WTC11 (cell line): ENCODE measurements around the gene RFX4. TPM values are rescaled to one million over a fixed set of nuclear protein-coding genes. Genes with fewer than 3 reads are reported as not detected.
"Not testable (repeated sequence)": the region's sequence is repeated elsewhere in the genome, so short reads cannot be mapped to it uniquely, and the experiment has no call there.

ENCODE experiments used
- ATAC-seq: fragments of 200-7000 bp; cut with Tn5 transposase; 2 replicates; pipeline ENCODE4 v1.10.0; 2021; ENCODE audit warnings: mild to moderate bottlenecking, moderate library complexity
- CTCF ChIA-PET: fragments of 300-600 bp; sonication (Branson Sonifier 250); formaldehyde crosslinking; loops from one replicate; lab custom pipeline; 2021; ENCODE audit warnings: antibody characterized with exemption; lab: Charles Lee
- POLR2A ChIA-PET: fragments of 350-600 bp; sonication (Branson Sonifier 250); formaldehyde crosslinking; loops from one replicate; lab custom pipeline; 2021; ENCODE audit warnings: antibody characterized with exemption; lab: Charles Lee
- DNase-seq: peaks from one replicate; pipeline ENCODE4 v3.0.0; 2021; ENCODE audit warnings: low spot score
- H3K27ac Mint-ChIP-seq: 2 replicates; pipeline ENCODE4 v1.8.0; 2021; ENCODE audit warnings: mixed read lengths
- H3K27me3 Mint-ChIP-seq: 2 replicates; pipeline ENCODE4 v1.8.0; 2021; ENCODE audit warnings: low read depth, mild to moderate bottlenecking, moderate library complexity, mixed read lengths
- H3K36me3 Mint-ChIP-seq: 2 replicates; pipeline ENCODE4 v1.8.0; 2021; ENCODE audit warnings: mixed read lengths
- H3K4me1 Mint-ChIP-seq: 2 replicates; pipeline ENCODE4 v1.8.0; 2022; ENCODE audit warnings: mixed read lengths
- H3K4me3 Mint-ChIP-seq: 2 replicates; pipeline ENCODE4 v1.8.0; 2021; ENCODE audit warnings: mild to moderate bottlenecking, moderate library complexity, mixed read lengths
- H3K9me3 Mint-ChIP-seq: 2 replicates; pipeline ENCODE4 v1.8.0; 2021; ENCODE audit warnings: mixed read lengths
- ATF6 ChIP-seq: sonication (generic); formaldehyde crosslinking; IDR thresholded peaks from 2 replicates; pipeline ENCODE4 v1.8.1; 2023; ENCODE audit warnings: mild to moderate bottlenecking, missing genetic modification reagents
- CBFB ChIP-seq: sonication (generic); formaldehyde crosslinking; IDR thresholded peaks from 2 replicates; pipeline ENCODE4 v1.8.1; 2022; ENCODE audit warnings: mild to moderate bottlenecking, low read depth, missing genetic modification reagents
- CREM ChIP-seq: sonication (generic); formaldehyde crosslinking; IDR thresholded peaks from 2 replicates; pipeline ENCODE4 v1.8.1; 2022; ENCODE audit warnings: mild to moderate bottlenecking, missing genetic modification reagents, moderate library complexity
- ETV6 ChIP-seq: sonication (generic); formaldehyde crosslinking; IDR thresholded peaks from 2 replicates; pipeline ENCODE4 v1.8.1; 2022; ENCODE audit warnings: mild to moderate bottlenecking, missing genetic modification reagents
- FOXJ3 ChIP-seq: sonication (generic); formaldehyde crosslinking; IDR thresholded peaks from 2 replicates; pipeline ENCODE4 v1.9.0; 2021; ENCODE audit warnings: missing genetic modification reagents, mild to moderate bottlenecking, borderline replicate concordance
- JUN ChIP-seq: sonication (generic); formaldehyde crosslinking; IDR thresholded peaks from 2 replicates; pipeline ENCODE4 v1.8.0; 2023; ENCODE audit warnings: mild to moderate bottlenecking, missing genetic modification reagents
- NFYB ChIP-seq: sonication (generic); formaldehyde crosslinking; conservative IDR thresholded peaks from 2 replicates; pipeline ENCODE4 v1.8.0; 2022; ENCODE audit warnings: low read depth, missing genetic modification reagents
- NR1H2 ChIP-seq: sonication (generic); formaldehyde crosslinking; IDR thresholded peaks from 2 replicates; pipeline ENCODE4 v1.9.0; 2021; ENCODE audit warnings: mild to moderate bottlenecking, moderate library complexity, missing genetic modification reagents
- NR2C2 ChIP-seq: sonication (generic); formaldehyde crosslinking; IDR thresholded peaks from 2 replicates; pipeline ENCODE4 v1.8.0; 2022; ENCODE audit warnings: mild to moderate bottlenecking, missing genetic modification reagents
- OVOL2 ChIP-seq: fragments of 250-450 bp; sonication (Bioruptor Pico); IDR thresholded peaks from 2 replicates; pipeline ENCODE4 v1.9.0; 2021; ENCODE audit warnings: mild to moderate bottlenecking, borderline replicate concordance
- SOX15 ChIP-seq: fragments of 250-450 bp; sonication (Bioruptor Pico); IDR thresholded peaks from 2 replicates; pipeline ENCODE4 v1.9.0; 2021; ENCODE audit warnings: mild to moderate bottlenecking
- STAT6 ChIP-seq: sonication (generic); formaldehyde crosslinking; conservative IDR thresholded peaks from 2 replicates; pipeline ENCODE4 v1.8.1; 2023; ENCODE audit warnings: mild to moderate bottlenecking, low read depth, missing genetic modification reagents, moderate library complexity
- ZBTB21 ChIP-seq: sonication (generic); formaldehyde crosslinking; IDR thresholded peaks from 2 replicates; pipeline ENCODE4 v1.8.1; 2023; ENCODE audit warnings: mild to moderate bottlenecking, missing genetic modification reagents, borderline replicate concordance
- ZNF219 ChIP-seq: sonication (generic); formaldehyde crosslinking; IDR thresholded peaks from 2 replicates; pipeline ENCODE4 v1.8.0; 2023; ENCODE audit warnings: missing genetic modification reagents, mild to moderate bottlenecking, borderline replicate concordance
- total RNA-seq: library from RNA; stranded (reverse); gene quantifications from 3 replicates; pipeline ENCODE4 v1.2.3, GENCODE V29; 2021
- TF ChIP-seq, protein P1 (sequence below): fragments of 250-450 bp; sonication (Bioruptor Pico); IDR thresholded peaks from 2 replicates; pipeline ENCODE4 v1.9.0; 2021; ENCODE audit warnings: mild to moderate bottlenecking, borderline replicate concordance
- TF ChIP-seq, protein P2 (sequence below): sonication (generic); formaldehyde crosslinking; IDR thresholded peaks from 2 replicates; pipeline ENCODE4 v1.8.1; 2022; ENCODE audit warnings: mild to moderate bottlenecking, moderate library complexity, missing genetic modification reagents
- TF ChIP-seq, protein P3 (sequence below): fragments of 200-600 bp; IDR thresholded peaks from 2 replicates; pipeline ENCODE4 v1.8.0; 2022; ENCODE audit warnings: antibody characterized with exemption

The RFX4 gene
- total RNA-seq, 1 experiment from 2014 or later: 0.26 TPM

GRCh38 chr12:106690569-106691305, 107.9 kb downstream of the RFX4 start:
- no peaks in the 10 kb centered on the region for H3K27me3 Mint-ChIP-seq
- ChIA-PET CTCF (interaction anchor here (1.2 to 1.8 kb wide), 2 partner anchors 151 to 228 kb away, joined by 4 to 6 read pairs; no protein-coding TSS in a partner anchor), POLR2A (no interaction called here)
- no peak for ATAC-seq
- no peak overlapping the region for H3K27ac Mint-ChIP-seq
- TF ChIP-seq, protein P1, sequence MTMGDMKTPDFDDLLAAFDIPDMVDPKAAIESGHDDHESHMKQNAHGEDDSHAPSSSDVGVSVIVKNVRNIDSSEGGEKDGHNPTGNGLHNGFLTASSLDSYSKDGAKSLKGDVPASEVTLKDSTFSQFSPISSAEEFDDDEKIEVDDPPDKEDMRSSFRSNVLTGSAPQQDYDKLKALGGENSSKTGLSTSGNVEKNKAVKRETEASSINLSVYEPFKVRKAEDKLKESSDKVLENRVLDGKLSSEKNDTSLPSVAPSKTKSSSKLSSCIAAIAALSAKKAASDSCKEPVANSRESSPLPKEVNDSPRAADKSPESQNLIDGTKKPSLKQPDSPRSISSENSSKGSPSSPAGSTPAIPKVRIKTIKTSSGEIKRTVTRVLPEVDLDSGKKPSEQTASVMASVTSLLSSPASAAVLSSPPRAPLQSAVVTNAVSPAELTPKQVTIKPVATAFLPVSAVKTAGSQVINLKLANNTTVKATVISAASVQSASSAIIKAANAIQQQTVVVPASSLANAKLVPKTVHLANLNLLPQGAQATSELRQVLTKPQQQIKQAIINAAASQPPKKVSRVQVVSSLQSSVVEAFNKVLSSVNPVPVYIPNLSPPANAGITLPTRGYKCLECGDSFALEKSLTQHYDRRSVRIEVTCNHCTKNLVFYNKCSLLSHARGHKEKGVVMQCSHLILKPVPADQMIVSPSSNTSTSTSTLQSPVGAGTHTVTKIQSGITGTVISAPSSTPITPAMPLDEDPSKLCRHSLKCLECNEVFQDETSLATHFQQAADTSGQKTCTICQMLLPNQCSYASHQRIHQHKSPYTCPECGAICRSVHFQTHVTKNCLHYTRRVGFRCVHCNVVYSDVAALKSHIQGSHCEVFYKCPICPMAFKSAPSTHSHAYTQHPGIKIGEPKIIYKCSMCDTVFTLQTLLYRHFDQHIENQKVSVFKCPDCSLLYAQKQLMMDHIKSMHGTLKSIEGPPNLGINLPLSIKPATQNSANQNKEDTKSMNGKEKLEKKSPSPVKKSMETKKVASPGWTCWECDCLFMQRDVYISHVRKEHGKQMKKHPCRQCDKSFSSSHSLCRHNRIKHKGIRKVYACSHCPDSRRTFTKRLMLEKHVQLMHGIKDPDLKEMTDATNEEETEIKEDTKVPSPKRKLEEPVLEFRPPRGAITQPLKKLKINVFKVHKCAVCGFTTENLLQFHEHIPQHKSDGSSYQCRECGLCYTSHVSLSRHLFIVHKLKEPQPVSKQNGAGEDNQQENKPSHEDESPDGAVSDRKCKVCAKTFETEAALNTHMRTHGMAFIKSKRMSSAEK (CRISPR knock-in tag): no peak
- TF ChIP-seq STAT6 (CRISPR knock-in tag) (no peak), SOX15 (no peak), JUN (CRISPR knock-in tag) (no peak), OVOL2 (CRISPR knock-in tag) (no peak), NR1H2 (CRISPR knock-in tag) (no peak), NFYB (CRISPR knock-in tag) (no peak), ZBTB21 (CRISPR knock-in tag) (no peak), CBFB (no peak), ETV6 (CRISPR knock-in tag) (no peak), ATF6 (CRISPR knock-in tag) (no peak), ZNF219 (no peak), FOXJ3 (CRISPR knock-in tag) (no peak), CREM (CRISPR knock-in tag) (no peak), NR2C2 (CRISPR knock-in tag) (no peak)
- TF ChIP-seq, protein P2, sequence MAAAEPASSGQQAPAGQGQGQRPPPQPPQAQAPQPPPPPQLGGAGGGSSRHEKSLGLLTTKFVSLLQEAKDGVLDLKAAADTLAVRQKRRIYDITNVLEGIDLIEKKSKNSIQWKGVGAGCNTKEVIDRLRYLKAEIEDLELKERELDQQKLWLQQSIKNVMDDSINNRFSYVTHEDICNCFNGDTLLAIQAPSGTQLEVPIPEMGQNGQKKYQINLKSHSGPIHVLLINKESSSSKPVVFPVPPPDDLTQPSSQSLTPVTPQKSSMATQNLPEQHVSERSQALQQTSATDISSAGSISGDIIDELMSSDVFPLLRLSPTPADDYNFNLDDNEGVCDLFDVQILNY: no peak
- TF ChIP-seq, protein P3, sequence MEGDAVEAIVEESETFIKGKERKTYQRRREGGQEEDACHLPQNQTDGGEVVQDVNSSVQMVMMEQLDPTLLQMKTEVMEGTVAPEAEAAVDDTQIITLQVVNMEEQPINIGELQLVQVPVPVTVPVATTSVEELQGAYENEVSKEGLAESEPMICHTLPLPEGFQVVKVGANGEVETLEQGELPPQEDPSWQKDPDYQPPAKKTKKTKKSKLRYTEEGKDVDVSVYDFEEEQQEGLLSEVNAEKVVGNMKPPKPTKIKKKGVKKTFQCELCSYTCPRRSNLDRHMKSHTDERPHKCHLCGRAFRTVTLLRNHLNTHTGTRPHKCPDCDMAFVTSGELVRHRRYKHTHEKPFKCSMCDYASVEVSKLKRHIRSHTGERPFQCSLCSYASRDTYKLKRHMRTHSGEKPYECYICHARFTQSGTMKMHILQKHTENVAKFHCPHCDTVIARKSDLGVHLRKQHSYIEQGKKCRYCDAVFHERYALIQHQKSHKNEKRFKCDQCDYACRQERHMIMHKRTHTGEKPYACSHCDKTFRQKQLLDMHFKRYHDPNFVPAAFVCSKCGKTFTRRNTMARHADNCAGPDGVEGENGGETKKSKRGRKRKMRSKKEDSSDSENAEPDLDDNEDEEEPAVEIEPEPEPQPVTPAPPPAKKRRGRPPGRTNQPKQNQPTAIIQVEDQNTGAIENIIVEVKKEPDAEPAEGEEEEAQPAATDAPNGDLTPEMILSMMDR: no peak
- no peaks in the 10 kb centered on the region for H3K4me1 Mint-ChIP-seq
- DNase-seq: no peak
- H3K36me3 Mint-ChIP-seq: no peaks in the 10 kb centered on the region
- no peak overlapping the region for H3K4me3 Mint-ChIP-seq
- peaks cover 4% of the 10 kb centered on the region; the same call in 1 of the 2 replicates for H3K9me3 Mint-ChIP-seq

DNA sequence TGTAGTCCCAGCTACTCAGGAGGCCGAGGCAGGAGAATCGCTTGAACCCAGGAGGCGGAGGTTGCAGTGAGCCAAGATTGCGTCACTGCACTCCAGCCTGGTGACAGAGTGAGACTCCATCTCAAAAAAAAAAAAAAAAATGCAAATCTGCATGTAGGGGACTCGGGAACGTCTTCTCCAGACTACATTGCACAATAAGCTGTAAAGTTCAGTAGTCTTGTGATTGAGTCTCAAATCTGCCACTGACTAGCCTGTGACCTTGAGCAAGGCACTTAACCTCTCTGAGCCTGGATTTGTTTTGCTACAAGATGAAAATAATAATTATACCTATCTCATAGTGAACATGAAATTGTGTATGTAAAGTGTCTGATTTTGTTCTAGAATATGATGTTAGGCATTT, 109.2 kb downstream of the RFX4 start:
- ATAC-seq, H3K27me3 Mint-ChIP-seq, H3K9me3 Mint-ChIP-seq, H3K36me3 Mint-ChIP-seq, DNase-seq, H3K4me3 Mint-ChIP-seq, H3K27ac Mint-ChIP-seq, POLR2A ChIA-PET, H3K4me1 Mint-ChIP-seq: not testable (repeated sequence)
- CTCF ChIA-PET: interaction anchor here (0.7 to 1.6 kb wide), 3 partner anchors 98 to 150 kb away, joined by 3 to 6 read pairs (median 3); no protein-coding TSS in a partner anchor
